B cell (primary cell): ENCODE results near the gene ART5.

Source experiments
- EZH2 ChIP-seq: IDR thresholded peaks from 2 replicates; pipeline ENCODE4 v1.6.1; 2012; ENCODE audit warnings: borderline replicate concordance, low read depth, mild to moderate bottlenecking, moderate library complexity, low read length; ENCODE audit not compliant: insufficient read depth, poor library complexity, severe bottlenecking
- TF ChIP-seq, protein P1 (sequence below): fragments of 200-600 bp; IDR thresholded peaks from one replicate; pipeline ENCODE4 v1.8.0; 2022; ENCODE audit warnings: antibody characterized with exemption, mild to moderate bottlenecking

DNA sequence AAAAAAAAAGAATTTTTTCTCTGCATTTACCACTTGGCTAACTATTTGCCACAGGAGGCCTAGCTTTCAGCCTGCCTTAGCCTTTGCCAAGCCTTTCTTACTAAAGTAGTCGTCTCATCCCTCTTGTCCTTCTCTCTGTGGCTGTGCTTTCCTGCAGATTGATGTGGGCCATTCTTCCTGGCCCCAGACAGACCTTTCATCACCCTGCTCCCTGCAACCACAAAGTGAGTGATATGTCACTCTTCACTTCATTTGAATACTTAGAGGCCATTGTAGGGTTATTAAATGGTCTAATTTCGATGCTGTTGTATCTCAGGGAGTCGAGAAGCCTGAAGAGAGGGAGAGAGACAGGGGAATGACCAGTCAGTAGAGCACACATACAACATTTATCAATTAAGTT is 37.6 kb downstream of the ART5 start:
- TF ChIP-seq, protein P1, sequence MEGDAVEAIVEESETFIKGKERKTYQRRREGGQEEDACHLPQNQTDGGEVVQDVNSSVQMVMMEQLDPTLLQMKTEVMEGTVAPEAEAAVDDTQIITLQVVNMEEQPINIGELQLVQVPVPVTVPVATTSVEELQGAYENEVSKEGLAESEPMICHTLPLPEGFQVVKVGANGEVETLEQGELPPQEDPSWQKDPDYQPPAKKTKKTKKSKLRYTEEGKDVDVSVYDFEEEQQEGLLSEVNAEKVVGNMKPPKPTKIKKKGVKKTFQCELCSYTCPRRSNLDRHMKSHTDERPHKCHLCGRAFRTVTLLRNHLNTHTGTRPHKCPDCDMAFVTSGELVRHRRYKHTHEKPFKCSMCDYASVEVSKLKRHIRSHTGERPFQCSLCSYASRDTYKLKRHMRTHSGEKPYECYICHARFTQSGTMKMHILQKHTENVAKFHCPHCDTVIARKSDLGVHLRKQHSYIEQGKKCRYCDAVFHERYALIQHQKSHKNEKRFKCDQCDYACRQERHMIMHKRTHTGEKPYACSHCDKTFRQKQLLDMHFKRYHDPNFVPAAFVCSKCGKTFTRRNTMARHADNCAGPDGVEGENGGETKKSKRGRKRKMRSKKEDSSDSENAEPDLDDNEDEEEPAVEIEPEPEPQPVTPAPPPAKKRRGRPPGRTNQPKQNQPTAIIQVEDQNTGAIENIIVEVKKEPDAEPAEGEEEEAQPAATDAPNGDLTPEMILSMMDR, result no peak
- TF ChIP-seq EZH2, result no peak
